Superior temporal gyrus (tissue), 1 donor: ENCODE results near the gene DCST1.

Experiments
- DNase-seq: peaks from one replicate; pipeline ENCODE4 v3.0.0-alpha.2; 2016; ENCODE audit errors: extremely low spot score

Gene DCST1

DNA sequence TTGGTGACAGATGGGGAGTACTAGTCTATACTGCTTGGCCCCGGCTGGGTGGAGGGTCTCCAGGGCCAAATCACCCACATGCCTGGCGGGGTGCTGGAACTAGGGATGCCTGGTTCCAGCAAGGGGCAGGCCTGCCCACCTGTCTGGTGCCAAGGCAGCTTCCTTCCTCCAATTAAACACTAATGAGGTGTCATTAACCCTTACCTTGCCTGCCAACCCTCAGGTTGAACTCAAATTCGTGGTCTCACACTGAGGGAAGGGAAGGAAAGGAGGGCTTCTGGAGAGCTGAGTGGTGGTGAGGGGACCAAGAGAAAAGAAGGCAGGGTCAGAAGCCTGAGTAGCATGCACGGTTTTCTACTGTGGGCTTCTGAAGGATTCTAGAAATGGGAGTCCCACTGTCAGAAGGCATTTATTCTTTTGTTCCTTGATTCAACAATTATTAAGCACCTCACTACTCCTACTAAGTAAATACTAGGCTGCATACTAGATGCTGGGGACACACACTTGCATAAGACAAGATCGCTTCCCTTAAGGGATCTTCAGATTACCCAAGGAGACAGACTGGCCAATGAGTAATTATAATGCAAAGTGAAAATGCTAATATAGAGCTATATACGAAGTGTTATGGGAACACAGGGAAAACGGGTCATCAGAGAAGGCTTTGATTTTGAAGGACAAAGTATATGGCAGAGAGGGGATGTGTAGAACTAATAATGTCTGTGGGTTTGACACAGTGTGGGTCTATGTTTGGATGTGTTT is 39.1 kb downstream of the DCST1 start:
- DNase-seq: no peak

DNA sequence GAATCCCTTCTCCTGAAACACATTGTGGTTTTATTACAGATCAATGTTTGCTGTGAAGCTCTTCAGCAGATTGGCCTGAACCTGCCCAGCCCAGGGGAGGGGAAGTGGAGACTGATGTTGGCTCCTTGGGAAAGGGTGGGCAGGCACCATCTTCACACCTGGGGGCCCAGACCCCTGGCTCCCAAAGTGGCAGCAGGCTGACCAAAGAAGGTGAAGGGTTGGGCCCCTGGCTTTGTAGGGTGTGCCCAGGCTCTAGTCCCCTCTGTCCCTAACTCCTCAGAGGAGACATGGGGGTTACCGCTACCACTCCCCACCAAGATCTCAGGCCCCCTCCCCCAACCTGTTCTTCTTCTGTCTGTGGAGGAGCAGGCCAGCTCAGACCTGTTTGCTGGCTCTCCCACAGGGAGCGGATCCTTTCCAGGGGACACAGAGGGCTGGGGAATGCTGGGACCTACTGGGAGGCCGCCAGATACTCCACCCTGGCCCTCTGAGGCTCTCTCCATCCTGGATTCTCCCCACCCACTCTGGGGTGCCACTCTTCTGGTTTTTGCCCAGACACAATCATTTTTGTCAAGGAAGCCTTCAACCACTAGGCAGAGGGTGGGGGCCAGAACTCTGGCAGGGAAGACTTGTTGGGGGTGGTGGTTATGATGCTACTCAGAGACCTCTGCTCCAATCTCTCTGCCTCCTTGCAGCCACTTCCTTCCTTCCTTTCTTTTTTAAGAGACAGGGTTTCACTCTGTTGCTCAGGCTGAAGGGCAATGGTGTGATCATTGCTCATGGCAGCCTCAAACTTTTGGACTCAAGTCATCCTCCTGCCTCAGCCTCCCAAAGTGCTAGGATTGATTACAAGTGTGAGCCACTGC is 40.0 kb downstream of the DCST1 start:
- no peak for DNase-seq

DNA sequence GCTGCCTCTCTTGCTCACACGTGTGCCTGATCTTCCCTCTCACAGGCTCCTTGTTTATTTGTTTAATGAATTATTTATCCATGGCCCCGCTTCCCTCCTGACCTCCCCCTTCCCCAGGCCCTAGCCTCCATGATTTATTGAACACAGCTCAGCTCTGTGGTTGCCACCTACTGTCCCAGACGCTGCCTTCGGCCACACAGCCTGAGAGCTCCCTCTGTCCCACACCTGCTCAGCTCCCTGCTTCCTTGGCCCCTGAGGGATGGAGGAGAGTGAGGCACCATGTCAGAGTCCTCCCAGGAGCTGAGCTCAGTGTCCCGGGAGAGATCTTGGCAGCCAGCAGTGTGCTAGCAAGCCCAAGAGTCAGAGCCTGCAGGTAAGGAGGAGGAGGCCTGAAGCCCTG is 41.9 kb downstream of the DCST1 start:
- DNase-seq: no peak

DNA sequence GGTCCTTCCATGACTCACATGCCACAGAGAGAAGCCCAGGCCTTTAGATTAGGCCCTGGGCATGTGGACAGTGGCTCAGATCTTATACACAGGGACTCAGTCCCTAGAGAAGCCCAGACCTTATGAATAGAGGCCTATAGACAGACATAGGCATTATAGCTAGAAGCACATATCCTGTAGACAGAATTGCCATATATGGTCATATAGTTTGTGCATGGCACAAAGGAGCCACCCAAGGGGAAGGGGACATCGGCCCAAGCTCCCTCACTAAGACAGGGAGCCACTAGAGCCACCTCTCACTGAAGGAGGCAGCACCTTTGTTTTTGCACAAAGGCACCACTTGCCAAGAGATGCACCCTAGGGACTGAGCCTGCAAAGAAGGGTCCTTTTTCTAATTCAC is 42.7 kb downstream of the DCST1 start:
- no peak for DNase-seq

DNA sequence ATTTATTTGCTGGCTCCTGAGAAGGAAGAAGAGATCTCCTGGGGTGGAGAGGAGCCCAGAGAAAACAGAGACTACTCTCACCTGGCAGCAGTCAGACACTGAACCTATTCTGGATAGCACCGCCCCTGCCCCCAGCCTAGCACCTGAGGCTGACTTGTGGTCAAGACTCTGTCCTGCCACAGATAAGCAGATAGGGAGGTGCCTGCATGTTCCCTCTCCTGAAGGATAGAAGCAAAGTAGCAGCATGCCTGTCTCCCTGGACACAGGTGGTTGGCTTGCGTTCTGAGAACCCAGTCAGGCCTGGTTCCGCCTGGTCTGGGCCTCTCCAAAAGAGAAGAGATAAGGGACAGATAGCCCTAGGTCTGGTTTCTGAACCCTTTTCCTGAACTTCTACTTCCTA is 43.7 kb downstream of the DCST1 start:
- no peak for DNase-seq

DNA sequence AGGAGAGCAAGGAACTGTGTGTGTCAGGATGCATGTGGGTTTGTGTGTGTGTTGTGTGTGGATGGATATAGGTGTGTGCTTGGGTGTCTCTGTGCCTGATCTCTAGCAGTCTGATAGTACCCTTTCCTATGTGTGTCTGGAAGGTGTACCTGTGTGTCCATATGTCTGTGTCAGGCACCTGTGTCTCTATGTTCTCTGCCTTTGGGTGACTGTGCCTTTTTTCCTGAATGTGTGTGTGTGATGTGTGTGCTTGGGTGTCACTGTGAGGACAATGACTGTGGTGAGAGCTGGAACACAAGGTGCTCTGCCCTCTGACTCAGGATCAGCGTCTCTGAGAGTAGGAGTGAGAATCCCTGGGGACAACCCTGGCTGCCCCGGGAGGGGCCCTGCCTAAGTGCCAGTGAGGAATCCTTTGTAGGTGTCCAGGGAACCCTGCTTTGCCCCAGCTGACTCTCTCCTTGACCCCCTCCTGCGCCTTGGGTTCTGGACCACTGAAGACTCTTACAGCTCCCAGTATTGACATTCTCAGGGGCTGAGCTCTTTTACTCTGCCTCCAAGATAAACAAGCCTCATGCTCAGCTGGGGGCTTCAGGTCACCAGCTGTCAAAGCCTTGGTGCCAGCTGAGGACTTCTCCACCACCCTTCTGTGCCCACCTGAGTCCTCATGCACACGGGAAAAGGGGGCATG is 44.3 kb downstream of the DCST1 start:
- DNase-seq: no peak

DNA sequence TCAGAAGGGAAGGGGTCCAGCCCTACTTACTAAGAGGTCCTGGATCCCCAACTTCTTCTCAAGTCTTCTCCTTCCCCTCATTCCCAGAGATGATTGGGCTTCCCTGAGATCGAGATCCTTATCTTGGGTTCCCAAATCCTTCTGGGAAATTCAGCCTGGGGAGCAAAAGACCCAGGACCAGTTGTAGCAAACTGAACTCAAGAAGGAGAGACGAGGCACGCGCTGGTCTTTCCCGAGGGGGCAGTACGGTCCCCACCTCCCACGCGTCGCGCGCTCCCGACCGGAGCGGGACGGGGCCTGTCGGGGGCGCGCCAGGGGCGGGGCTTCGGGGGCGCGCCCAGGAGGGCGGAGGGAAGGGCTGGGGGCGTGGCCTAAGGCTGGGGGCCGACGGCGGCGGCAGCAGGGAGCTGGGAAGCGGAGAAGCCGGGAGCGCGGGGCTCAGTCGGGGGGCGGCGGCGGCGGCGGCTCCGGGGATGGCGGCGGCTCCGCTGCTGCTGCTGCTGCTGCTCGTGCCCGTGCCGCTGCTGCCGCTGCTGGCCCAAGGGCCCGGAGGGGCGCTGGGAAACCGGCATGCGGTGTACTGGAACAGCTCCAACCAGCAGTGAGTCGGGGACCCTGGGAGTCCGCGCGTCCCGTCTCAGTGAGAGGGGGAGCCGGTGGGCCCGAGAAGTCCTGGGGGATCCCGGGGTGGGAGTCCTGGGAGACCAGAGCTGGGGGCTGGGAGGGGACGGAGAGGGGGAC is 45.0 kb downstream of the DCST1 start, which contains the start of gene EFNA3:
Gene EFNA3, plus strand, starts transcription at position 369 of the 741 bp plus-strand sequence. Its CDS starts 105 bp downstream, at position 474.
- peak; percentile 64 for DNase-seq

DNA sequence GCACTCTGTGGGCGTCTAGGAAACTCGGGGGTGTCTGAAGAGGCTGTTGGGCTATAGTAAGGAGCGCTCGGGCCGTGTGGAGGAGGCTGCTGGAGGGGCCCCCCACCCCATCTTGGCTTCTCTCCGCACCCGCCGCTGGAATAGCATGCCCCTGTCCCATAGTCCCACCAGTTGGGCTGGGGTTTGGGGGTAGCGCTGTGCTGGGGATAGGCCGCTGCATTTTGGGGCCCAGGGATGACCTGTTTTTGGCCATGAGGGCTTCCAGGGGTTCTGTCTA is 45.5 kb downstream of the DCST1 start:
- no peak for DNase-seq

DNA sequence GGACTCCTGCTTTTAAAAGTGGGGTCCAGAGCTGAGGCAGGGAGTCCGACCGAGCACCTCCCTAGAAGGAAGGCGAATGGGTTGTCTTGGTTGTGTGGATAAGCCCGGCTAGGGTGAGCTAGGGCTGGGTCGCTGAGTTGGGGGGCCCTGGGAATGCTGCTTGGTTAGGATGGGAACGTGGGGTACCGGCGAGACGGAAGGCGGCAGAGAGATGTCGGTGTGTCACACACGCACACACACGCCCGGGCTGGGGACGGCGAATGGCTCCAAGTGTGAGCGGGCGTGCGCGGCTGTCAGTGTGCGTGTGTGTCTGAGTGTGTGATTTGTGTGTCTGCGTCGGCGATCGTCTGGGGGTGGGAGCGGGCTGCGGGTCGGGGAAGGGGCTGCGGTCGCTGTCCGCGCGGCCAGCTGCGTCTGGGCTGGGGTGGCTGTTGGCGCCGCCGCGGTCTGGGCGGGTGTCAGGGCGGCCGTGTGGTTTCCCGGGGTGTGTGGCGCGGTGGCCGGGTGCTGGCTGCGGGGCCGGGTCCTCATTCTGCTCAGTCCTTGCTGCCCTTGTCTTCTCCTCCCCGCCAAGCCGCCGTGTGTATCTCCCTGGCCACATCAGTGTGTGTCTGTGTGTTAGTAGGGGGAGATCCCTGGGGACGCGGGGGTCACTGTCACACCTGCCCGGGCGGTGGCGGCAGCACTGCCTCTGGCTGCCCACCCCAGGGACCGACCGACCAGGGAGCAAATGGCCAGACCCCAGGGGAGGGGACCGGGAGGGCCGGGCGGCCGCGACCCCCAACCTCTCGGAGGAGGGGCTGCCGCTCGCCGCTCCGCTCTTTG is 46.1 kb downstream of the DCST1 start:
- DNase-seq: no peak

DNA sequence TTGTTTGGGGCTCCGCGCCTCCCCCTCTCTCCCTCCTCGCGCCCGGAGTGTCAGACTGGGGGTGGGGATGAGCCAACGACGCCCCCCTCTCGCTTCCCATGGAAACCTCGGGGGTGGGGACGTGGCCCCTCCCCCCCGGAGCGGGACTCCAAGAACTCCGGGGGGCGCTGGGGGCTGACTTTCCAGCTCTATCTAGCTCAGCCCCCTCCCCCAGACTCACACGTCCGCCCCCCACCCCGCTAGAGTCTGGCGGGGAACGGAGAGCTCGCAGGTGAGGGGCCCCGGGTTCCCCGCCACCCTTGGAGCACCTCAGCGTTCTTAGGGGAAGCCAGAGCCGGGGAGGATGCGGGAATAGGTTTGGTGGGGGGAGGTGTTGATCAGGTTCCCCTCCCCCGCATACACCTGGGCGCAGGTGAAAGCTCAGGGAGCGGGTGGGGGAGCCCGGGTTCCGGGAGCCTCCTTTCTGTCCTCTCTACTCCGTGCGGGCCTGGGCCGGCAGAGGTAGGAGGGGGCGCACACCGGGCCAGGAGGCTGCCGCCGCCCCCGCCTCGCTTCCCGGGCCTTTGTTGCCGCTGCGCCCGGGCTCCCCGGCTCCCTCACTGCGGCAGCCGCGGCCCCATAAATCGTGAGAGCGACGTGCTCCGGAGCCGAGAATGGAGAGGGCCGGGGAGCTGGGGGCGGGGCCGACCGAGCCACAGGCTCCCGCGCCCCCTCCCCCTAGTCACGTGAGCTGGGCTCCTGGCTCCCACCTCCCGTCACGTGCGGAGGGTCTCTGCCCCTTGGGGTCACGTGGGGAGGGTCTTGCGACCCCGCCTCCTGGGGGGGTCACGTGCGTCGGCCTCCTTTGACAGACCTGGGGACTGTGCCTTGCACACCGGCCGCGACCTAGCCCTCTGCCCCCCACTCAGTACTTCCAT is 46.9 kb downstream of the DCST1 start:
- no peak for DNase-seq

DNA sequence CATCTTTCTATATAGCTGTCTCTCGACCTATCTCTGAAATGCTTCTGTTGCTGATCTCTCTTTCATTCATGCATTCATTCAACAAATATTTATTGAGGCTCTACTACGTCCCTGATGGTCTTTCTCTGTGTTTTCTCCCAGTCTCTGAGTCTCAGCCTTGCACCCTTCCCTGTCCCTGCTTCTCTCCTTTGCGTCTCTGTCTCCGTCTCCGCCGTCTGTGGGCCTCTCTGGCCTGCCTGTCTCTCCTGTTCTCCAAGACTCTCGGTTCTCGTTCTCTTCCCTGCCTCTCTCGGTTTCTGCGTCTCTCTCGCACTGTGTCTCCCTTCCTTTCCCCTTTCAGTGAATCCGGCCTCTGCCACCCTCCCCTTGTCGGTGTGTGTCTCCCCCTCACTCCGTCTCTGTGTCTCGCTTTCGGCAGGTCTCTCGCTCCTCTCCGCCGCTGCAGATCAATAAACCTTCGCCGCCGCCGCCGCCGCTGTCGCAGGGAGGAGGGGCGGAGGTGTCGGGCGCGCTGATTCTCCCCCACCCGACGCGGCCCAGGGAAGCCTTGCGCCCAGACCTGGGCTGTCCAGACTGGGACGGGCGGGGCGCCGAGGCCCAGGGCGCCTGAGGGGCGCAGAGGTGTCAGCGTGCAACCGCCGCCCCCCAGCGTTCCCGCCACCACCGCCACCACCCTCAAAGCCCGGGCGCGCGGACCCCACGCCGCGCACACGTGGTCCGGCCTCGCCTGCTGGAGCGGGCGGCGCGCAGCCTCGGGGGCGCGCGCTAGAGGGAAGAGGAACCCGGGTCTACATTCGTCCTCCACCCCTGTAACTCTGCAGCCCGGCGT is 48.1 kb downstream of the DCST1 start:
- peak; percentile 47 for DNase-seq

DNA sequence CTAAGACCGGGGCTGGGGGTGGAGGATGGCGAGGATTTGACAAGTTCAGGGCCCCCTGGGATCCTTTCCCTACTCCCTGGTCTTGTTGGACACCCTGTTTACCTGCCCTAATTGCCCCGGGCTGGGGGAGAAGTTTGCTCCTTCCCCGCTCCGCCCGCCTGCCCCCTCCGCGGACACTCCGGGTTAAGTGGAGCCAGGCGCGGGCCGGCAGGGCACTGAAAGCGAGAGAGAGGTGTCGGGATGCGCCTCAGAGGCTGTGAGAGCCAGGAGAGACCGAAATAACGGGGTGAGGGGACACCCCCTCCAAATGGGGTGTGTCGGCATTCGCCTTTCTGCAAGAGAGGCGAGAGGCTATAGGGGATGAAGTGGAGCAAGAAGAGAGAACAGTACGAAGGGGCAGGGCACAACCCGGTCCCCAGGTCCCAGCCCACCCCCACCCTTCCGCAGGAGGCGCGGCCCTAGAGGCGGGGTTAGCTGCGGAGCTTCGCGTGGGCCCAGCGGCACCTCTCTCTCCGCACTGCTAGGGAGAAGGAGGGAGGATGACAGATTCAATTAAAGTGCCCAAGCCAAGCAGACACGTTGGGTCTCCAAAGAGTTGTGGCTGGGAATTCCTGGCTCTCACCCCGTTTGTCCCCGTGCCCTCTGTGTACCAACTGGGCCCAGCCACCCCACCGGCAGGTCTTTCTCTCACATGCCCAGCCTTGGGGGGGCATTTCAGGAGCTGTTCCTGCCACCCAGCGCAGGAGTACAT is 48.9 kb downstream of the DCST1 start:
- no peak for DNase-seq

DNA sequence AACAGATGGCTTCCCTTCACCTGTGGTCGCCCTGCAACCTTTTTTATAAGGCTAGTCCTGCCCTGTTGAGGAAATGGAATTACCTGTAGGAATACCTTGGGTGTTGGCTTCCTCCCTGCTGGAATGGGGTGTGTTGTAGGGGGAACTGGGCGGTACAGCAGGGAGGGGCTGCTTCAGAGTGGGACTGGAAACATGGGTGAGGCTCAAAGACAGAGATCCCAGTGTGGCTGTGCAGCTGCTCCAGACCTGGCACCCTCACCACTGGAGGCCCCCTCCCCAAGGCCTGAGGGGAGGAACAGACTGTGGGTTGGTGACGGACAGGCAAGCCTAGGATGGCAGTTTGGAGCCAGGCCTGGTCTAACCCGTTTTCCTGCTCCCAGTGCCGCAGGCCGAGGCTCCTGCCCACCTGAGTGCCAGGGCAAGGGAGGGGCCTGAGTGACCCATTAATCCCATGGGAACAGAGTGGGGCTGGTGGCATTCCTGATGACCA is 49.5 kb downstream of the DCST1 start:
- no peak for DNase-seq

DNA sequence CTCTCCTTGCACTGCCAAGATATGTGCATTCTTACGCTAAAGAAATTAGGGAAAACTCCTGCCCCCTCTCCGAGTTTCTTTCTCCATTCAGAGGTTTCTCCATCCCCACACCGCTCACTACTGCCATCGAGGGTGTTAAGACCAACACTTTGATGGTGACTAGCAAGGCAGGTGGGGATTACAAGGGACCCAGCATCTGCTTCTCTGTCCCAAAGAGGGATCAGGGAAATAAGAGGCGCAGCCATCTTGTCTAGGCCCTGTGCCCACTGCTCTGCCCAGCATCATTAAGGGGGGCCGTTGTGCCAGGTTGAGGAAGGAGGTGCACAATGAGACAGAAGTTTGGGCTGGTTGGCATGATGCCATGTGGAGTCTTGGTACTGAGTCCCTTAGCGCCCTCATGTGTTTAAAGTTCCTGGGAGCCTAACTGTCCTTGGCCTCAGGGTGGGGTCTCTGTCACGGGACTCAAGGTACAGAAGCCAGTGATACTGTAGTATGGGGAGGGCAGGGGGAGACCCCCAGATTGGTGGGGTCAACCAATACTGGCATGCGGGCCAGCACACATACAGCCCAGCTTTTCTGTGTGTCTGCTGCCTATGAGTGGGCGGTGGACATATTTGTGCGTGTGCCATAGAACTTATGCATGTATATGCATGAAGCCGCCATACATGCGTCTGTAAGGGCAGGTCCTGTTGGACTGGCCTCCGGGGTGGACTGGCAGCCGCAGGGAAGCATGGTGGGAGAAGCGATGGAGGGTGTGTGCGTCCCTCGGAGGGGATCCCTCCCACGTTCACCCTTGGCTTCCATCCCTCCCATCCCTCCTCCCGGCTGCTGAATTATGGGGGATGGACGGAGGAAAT is 50.5 kb downstream of the DCST1 start:
- DNase-seq: peak; percentile 69

DNA sequence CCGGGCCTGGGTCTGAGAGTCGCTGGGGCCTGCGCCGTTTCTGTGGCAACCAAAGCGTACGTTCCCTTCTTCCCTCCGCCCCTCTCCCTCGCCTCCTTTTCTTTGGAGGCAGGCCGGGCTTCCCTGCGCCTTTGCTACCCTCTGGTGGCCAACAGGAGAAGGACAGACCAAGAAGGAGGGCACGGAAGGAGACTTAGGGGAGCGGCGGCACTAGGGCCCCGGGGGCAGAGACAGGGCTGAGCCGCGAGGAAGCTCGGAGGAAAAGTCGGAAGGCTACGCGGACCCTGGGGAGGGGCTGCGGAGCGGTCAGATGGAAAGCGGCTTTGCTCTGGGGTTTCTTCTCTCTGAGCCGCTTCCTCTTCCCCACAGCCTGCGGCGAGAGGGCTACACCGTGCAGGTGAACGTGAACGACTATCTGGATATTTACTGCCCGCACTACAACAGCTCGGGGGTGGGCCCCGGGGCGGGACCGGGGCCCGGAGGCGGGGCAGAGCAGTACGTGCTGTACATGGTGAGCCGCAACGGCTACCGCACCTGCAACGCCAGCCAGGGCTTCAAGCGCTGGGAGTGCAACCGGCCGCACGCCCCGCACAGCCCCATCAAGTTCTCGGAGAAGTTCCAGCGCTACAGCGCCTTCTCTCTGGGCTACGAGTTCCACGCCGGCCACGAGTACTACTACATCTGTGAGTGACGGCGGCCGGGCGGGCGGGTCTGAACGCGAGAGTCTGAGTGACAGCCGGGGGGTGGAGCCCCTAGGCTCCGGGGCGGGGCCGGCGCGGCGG is 51.3 kb downstream of the DCST1 start:
- peak; percentile 95 for DNase-seq

DNA sequence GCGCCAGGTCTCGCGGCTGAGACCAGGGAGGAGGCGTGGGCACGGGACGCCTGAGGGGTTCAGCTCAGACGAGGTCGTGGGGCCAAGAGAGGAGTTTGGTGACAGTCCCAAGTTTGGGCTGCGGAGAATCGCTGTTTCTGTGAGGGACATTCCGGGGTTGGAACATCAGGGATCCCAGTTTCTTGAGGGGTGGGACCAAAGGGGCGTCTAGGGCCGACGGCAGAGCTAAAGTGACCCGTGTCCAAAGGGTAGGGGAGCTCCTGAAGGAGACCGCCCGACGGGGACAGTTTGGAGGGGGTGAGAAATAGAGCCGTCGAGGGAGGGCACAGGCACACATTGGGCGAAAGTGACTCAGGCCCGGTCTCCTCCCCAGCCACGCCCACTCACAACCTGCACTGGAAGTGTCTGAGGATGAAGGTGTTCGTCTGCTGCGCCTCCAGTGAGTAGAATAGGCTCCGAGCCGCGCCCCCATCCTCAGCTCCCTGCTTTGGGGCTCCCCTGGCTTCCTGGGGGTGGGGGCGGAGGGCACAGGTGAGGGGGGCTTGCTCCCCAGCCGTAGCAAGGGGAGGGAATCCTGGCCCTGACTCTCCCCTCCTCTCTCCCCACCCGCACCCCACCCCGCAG is 52.0 kb downstream of the DCST1 start:
- DNase-seq: no peak
